ENCODE data around the gene SIGLEC11. TPM values are rescaled to one million over a fixed set of nuclear protein-coding genes. Genes with fewer than 3 reads are reported as not detected.
"Not testable (repeated sequence)": the region's sequence is repeated elsewhere in the genome, so short reads cannot be mapped to it uniquely, and the experiment has no call there.

The SIGLEC11 gene, protein sequence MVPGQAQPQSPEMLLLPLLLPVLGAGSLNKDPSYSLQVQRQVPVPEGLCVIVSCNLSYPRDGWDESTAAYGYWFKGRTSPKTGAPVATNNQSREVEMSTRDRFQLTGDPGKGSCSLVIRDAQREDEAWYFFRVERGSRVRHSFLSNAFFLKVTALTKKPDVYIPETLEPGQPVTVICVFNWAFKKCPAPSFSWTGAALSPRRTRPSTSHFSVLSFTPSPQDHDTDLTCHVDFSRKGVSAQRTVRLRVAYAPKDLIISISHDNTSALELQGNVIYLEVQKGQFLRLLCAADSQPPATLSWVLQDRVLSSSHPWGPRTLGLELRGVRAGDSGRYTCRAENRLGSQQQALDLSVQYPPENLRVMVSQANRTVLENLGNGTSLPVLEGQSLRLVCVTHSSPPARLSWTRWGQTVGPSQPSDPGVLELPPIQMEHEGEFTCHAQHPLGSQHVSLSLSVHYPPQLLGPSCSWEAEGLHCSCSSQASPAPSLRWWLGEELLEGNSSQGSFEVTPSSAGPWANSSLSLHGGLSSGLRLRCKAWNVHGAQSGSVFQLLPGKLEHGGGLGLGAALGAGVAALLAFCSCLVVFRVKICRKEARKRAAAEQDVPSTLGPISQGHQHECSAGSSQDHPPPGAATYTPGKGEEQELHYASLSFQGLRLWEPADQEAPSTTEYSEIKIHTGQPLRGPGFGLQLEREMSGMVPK
- total RNA-seq, result not detected in 2 replicates

DNA sequence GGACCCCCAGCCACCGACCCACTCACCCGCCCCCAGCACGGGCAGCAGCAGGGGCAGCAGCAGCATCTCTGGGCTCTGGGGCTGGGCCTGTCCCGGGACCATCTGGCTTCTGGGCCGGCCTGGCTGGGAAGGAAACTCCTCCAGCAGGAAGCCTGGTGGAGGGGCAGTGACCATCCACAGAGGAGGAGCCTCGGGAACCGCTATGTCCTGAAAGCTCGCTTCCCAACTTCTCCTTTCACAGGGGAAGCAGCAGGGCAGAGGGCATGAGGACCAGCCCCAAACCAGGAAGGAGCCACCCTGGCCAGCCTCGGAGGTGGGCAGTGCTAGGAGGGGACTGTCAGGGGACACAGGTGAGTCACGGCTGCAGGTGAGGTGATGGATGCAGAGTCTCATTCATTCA, at the start of gene SIGLEC11:
TSS of gene SIGLEC11 (minus strand) at position 193 of the 400 bp plus-strand sequence. CDS start at position 102, 91 bp downstream.
- DNase-seq (ENCODE audit: low read depth), result not testable (repeated sequence)

DNA sequence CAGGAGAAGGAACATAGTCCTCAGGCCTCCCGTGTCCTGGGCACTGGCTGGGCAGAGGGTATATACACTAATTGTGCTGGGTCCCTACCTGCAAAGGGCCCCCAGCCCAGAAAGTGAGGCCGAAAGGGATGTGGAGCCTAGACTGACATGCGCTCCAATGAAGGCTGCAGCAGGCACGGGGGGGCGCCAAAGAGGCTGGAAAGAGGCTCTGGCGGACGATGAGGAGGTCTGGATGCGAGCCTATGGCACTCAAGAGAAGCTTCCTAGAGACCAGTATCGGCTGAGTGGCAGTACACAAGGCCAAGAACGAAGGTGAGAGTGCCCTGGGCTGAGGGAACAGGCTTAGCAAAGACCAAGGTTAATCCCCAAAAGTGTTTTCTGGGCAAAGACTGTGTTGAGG, 47.6 kb upstream of the SIGLEC11 start:
- DNase-seq (ENCODE audit: low read depth), result no peak

DNA sequence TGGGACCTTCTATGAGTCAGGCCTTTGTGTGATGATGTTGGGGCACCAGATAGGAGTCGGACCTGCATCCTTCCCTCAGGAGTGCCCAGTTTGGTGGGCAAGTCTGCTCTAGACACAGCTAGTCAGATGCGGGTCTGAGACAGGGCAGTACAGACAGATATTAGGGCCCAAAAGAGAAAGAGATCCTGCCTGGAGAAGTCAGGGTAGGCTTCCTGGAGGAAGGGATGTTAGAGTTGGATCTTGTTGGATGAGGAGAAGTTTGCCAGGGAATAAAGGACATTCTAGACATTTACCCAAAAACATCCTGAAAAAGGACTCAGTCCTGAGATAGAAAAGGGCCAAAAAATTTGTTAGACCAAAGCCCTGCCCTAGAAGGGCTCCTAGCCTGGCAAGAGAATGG, 47.0 kb upstream of the SIGLEC11 start:
- DNase-seq (ENCODE audit: low read depth), result no peak

DNA sequence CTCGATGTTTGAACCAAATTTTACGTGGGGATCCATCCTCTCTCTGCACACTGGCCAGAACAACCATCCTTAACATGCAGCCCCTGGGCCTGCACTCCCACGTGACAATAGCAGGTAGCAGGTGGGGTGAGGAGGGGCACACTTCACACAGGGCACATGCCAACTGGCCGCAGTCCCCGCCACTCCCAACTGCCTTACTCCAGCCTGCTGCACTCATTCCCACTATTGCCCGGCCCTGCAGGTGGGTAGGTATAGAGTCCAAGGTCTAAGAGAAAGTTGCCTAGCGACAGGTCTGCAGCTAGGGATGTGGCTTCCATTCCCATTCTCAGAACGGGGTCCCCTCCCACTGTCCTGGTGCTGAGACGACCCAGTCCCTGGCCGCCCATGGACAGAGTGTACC, 46.2 kb upstream of the SIGLEC11 start:
- no peak for DNase-seq (ENCODE audit: low read depth)

DNA sequence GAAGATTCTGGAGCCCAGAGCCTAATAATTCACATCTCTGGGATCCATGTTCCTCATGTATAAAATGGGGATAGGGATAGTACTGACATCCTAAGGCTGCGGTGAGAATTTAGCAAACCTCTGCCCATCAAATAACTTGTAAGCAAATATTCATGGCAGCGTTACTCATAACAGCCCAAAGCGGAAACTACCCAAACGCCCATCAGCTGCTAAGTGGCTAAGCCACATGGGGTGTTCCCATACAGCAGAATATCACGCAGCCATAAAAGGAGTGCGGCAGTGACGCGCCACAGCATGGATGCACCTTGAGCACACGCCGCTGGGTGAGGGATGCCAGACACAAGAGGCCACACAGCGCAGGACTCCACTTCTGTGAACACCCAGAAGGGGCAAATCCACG, 44.5 kb upstream of the SIGLEC11 start:
- DNase-seq (ENCODE audit: low read depth), result no peak

DNA sequence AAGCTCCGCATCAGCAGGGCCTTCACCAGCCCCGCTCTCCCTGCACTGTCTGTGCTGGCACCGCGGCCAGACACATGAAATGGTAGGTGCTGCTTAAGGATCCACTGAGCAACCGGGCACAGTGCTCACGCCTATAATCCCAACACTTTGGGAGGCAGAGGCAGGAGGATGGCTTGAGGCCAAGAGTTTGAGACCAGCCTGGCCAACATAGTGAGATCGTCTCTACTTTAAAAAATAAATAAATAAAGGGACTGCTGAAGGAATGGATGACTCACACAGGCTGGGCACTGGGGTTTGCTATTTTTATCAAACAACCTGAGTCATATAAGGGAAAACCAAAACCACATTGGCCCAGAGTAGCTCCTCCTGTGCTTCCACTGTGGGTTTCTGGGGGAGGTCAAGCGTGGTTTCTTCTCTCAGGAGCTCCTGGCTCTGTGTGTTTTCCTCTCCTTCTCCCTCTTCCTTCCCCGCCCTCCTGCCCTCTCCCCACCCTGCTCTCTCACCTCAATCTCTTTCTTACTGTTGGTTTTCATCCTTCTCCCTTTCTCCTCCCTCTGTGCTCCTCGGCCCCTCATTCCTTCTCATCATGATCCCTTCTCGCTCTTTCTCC, 42.9 kb upstream of the SIGLEC11 start:
- DNase-seq (ENCODE audit: low read depth), result peak; percentile 99

DNA sequence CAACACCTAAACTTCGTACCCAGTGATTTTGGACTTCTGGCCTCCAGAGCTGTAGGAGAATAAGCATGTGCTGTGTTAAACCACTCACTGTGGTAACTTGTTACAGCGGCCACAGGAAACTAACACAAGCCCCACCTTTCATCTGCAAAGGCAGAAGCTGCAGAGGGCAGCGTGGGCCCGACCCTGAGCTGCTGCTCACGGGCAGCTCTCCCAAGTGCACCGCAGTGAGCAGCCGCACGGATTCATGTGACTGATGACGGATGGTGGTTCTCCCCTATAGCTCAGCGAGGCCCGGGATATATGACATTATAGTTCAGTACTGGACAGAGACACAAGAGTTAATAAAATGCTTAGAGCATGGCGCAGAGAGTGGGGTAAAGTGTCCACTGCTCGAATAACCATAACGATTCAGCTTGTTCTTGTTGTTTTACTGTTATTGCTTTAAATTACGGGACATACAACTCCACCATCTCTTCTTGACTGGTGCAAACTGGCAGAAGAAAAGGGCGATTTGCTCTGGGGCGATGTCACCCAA, 42.3 kb upstream of the SIGLEC11 start:
- no peak for DNase-seq (ENCODE audit: low read depth)

DNA sequence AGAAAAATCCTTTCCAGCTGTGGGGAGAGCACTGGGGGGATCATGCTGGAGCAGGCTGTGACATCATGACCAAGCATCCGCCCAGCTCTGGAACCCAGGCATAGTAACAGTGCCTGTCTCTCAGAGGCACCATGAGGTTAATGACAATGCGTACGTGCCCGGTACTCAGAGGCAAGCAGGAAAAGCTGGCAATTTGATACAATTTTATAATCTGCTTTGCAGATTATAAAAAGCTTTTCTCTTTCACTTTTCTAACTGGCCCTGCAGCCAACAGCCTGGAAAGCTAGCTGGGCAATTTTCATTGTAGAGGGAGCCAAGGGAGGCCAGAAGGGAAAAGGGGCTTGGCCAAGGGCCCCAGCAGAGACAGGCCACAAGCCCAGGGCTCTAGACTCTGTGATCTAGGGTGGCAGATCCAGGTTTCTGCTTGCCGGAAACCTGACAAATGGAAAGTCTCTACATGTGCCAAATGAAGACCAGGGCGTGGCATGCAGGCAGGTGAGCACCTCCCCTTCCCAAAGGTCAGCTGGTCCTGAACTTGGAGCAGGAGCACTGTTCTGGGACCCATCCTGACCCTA, 41.5 kb upstream of the SIGLEC11 start:
- DNase-seq (ENCODE audit: low read depth), result no peak

DNA sequence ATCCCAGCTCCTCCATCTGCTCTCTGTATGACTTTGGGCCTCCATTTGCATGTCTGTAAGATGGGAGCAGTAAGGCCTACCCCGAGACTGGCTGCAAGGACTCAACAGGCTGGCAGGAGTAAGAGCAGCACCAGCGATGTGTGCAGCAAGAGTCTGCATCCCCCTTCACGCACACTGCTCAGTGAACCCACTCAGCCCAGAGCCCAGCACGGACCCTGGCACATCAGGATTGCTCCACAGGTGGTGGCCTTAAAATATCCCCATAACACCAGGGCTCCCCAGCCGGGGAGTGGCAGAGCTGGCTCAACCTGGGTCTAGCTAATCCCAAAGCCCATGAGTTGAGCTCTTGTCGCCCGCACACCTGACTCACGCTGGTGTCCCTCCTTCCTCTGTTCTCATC, 40.8 kb upstream of the SIGLEC11 start:
- DNase-seq (ENCODE audit: low read depth), result no peak

DNA sequence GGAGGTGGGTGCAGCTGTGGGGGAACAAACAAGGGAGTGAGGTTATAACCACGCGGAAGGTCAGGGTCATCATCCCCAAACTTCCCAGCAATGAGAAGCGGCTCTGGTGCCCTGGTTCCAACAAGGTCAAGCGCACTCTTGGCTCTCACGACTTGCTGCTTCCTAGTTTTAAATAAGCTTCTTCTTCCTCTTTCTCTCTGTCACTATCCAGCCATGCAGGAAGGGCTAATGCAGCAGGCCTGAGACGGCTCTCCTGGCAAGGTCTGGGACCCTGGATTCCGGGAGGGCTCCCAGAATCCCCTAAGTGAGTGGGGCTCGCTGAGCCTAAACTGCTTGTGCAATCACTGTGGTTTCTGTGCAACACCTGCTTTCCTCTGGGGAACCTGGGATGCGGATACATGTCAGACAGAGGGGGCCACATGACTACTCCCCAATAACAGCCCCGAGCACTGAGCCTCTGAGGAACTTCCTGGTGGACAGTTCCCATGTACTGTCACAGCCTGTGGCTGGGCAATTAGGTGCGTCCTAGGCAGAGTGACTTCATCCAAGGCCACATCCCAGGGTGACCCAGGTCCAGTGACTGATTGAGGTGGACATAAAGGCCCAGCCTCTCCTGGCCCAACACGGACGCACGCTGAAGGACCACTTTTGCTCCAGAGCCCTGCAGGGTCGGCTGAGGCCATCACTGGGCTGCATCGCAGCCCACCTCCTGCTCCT, 40.0 kb upstream of the SIGLEC11 start:
- no peak for DNase-seq (ENCODE audit: low read depth)

DNA sequence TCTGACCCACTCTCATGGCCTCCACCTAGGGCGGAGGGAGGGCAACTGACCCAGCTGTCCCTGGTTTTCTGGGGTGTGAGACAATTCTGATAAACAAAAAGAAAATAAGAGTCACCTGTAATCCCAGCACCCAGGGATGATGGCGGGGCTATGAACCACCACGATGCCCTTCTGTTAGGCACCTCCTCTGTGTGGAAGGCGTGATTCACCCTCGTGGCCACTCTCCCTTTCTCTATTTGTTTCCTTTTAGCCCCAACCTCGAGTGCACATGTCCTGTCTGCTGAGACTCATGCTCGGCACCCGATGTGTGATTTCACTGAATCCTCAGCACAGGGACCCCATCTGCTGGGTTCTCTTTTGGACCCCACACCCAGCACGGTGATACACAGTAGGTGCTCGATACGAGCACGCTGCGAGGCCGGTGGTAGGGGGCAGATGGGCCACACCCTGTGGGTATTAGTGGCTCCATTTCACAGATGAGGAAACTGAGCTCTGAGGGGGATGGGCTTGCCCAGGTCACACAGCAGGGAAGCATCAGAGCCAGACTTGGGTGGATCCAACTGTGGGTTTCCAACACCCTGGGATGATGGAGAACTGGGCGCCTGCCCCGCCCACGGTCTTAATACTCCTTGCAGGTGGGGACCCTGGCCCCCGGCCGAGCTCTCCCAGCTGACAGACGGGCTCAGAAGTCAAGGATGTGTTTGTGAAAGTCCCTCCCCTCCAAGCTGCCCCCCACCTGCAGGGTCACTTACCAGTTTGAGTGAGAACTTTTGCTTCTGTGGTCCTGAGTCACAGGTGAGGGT, 39.3 kb upstream of the SIGLEC11 start:
- no peak for DNase-seq (ENCODE audit: low read depth)

DNA sequence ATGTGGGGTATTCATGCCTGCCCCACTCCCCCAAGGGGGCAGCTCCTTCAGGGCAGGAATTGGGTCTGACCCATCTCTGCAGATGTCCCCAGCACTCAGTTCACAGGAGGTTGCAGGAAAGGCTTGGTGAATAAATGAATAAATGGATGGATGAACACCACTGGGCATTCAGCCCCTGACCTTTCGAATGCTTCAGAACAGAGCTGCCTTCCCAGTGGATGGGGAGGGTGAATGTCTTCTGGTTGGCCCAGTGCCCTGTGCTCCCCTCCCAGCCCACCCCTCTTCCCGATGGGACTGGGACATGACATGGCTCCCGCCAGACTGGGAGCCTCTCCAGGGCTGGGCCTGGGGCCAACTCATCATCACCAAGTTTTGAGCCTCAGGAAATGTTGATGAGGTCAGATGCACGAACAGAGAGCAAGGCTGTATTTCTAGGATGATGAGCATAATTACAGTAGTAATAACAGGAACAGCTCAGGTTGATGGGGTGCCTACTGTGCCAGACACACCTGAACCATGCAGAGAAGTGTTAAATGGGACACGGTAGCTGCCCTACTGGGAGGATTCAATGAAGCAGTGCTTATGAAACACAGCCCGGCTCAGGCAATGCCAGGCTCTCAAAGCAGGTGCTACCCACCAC, 38.5 kb upstream of the SIGLEC11 start:
- no peak for DNase-seq (ENCODE audit: low read depth)

DNA sequence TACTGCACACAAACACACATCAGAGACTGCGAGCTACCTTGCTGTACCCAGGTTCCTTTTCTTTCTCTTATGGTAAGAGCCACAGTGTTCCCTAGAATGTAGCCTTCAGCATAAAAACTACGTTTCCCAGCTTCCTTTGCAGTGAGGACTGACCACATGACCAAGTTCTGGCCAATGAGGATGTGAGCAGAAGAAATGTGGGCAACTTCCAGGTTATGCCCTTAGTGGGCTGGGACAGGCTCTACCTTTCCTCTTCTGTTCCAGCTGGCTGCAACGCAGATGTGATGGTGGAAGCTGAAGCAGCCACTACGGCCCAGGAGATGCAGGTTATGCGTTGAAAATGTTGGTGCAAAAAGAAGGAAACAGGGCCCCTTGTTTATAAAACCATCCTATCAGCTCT, 36.7 kb upstream of the SIGLEC11 start:
- DNase-seq (ENCODE audit: low read depth), result peak; percentile 29

DNA sequence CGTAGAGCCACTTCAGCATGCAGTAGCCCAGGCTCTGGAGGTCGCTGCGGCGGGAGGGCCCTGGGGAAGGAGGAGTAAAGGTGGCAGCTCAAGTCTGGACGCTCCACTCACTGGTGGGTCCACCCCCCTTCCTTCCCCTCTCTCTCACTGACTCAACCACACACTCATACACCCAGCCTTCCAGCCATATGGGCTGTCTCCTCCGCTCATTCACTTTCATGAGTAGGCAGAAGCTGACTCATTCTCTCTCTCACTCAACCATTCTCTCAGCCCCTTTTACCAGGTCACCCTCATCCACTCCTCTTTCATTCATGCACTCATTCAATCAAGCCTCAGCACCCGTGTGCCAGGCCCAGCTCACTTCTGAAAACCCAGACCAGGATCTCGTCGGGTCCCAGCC, 27.5 kb upstream of the SIGLEC11 start:
- peak; percentile 29 for DNase-seq (ENCODE audit: low read depth)

DNA sequence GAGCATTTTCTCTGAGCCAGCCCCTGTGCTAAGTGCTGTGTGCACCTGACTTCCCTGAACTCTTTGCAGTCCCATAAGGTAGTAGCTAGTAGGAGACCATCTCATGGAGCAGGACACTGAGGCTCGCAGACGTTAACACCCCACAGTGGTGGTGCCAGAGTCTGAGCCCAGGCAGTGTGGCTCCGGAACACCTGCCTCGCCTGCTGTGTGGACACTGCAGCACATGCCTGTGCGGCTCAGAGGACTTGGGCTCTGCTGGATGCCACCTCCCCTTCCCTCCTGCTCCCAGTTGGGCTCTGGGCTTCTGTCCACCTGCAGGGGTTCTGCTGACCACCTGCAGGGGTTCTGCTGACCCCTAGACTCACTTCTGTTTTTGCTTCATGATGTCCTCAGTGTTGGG, 27.0 kb upstream of the SIGLEC11 start:
- DNase-seq (ENCODE audit: low read depth), result no peak

DNA sequence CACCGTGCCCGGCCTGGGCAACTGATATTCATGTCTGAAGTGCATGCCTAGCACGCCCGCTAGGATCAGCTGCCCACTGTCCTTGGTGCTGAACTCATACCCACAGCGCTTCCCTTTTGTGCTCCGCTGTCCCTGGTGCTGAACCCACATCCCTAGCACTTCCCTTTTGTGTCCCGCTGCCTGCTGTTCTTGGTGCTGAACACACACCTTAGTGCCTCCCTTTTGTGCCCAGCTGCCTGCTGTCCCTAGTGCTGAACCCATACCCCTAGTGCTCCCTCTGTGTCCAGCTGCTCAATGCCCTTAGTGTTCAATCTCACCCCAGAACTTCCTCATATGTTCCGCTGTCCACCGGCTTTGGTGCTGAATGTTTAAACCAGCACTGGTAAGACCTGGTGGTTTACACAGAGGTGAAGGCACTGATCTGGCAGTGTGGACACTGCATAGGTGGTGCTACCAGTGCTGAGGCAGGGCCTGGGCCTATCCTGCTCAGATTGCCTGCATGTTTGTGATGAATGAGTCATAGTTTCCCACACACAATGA, 26.3 kb upstream of the SIGLEC11 start:
- peak; percentile 87 for DNase-seq (ENCODE audit: low read depth)

DNA sequence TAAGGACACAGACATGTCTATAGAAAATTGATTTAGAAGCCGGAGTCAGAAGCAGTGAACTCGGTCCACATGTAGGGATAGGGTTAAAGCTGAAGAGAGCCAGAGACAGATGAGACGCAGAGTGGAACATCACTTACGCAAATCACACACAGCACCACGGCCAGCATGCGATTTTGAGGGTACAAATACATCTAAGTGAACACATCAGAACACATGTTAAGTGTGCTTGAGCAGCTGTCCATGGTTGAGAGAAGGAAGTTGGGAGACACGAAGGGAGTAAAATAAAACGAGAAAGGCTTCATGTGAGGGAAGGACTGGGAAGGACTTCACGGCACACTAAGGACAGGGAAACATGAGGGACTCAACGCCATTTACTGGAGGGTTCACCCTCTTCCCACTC, 25.4 kb upstream of the SIGLEC11 start:
- no peak for DNase-seq (ENCODE audit: low read depth)

DNA sequence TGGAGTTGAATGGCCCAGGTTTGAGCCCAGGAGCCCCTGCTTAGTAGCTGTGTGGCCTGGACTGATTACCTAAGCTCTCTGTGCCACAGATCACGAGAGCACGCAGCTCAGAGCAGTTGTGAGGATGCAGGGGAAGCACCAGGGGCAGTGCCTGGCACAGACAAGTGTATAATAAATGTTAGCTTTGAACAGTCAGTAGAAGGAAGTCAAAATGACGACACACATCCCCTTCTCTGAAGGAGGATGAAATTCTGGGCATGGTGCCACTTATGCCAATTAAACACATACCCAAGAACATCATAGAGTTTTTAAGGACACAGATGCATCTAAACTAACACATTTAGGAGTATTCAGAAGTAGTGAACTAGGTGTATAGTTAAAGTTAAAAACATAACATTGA, 24.9 kb upstream of the SIGLEC11 start:
- no peak for DNase-seq (ENCODE audit: low read depth)

DNA sequence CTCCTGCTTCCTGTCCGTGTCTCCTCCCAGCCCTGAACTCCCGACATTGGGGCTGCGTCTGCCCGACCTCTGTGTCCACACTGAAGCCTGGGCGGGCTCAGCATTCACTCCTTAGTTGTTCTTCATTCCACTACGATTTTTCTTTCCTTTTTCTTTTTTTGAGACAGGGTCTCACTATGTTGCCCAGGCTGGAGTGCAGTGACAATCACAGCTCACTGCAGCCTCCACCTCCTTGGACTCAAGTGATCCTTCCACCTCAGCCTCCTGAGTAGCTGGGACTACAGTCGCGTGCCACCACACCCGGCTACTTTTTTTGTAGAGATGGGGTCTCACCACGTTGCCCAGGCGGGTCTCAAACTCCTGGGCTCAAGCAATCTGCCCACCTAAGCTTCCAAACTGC, 23.5 kb upstream of the SIGLEC11 start:
- DNase-seq (ENCODE audit: low read depth), result no peak

DNA sequence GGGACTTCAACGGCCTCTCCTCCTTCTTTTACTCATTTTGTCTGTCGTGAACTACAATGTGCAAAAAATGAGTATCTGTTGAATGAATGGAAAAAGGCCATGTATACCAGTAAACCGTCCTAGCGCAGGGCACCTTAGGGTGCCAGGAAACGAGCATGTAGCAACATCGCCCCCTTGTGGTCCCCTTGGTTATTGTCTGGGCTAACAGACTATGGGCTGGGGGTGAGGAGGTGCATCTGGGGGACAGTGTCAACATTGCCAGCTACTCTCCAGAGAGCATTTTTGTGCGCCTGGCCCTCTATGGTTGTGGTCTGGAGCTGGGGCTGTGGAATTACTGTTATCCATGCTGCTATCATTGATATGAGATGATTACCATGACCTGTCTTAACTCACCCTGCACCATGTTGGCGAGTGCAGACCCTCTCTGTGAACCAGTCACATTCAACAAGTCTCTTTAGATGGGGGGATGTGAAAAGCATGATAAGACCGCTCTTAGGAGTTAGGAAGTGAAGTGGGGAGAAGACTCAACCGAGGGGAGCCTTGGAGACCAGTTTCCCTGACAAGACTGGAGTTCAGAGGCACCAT, 22.8 kb upstream of the SIGLEC11 start:
- peak; percentile 9 for DNase-seq (ENCODE audit: low read depth)

Data from renal cortical epithelial cell (primary cell).